H1 (cell line): ENCODE measurements around the gene IMPDH1.

Experiments
- CBX5 ChIP-seq: fragments of 300-800, 300-1000 bp; sonication (generic); IDR thresholded peaks from 2 replicates; pipeline ENCODE4 v1.7.1; 2016; ENCODE audit warnings: antibody characterized with exemption, low read length, low read depth
- CHD1 ChIP-seq: IDR thresholded peaks from 2 replicates; pipeline ENCODE4 v1.6.1; 2012; ENCODE audit warnings: low read depth, low read length, improper control_type of control experiment
- CTCF ChIP-seq, 3 experiments: IDR thresholded peaks; 1 replicate in 2 of 3; 2 replicates in 1 of 3; pipeline versions ENCODE4 v1.5.1 to v1.6.1; 2011; ENCODE audit warnings: low read length in 3 of 3, mild to moderate bottlenecking in 3 of 3, inconsistent platforms in 2 of 3, low read depth in 1 of 3, moderate library complexity in 1 of 3; ENCODE audit not compliant: insufficient read depth in 1 of 3; ENCODE audit errors: control extremely low read depth in 1 of 3
- EP300 ChIP-seq, 2 experiments: IDR thresholded peaks; 1 replicate in 1 of 2; 2 replicates in 1 of 2; pipeline ENCODE4 v1.6.1; 2011 to 2012; ENCODE audit warnings: low read depth in 2 of 2, low read length in 2 of 2, mild to moderate bottlenecking in 2 of 2, borderline replicate concordance in 1 of 2, inconsistent platforms in 1 of 2, moderate library complexity in 1 of 2
- EZH2 ChIP-seq: fragments of 200-600 bp; sonication (generic); IDR thresholded peaks from 2 replicates; pipeline ENCODE4 v1.7.1; 2012; ENCODE audit warnings: low read depth, mild to moderate bottlenecking, moderate library complexity, low read length, inconsistent platforms; ENCODE audit not compliant: severe bottlenecking
- MAFK ChIP-seq: IDR thresholded peaks from 2 replicates; pipeline ENCODE4 v1.6.1; 2012; ENCODE audit warnings: low read depth, mild to moderate bottlenecking, improper control_type of control experiment, low read length
- MAX ChIP-seq: IDR thresholded peaks from 2 replicates; pipeline ENCODE4 v1.6.1; 2012; ENCODE audit warnings: inconsistent platforms
- POLR2A ChIP-seq, 2 experiments: IDR thresholded peaks; 1 replicate in 1 of 2; 2 replicates in 1 of 2; pipeline ENCODE4 v1.6.1; 2011; ENCODE audit warnings: low read depth in 2 of 2, low read length in 2 of 2, mild to moderate bottlenecking in 2 of 2; ENCODE audit errors: control extremely low read depth in 1 of 2
- RFX5 ChIP-seq: IDR thresholded peaks from 2 replicates; pipeline ENCODE4 v1.6.1; 2011; ENCODE audit warnings: low read depth, low read length, improper control_type of control experiment, borderline replicate concordance
- SIRT6 ChIP-seq: IDR thresholded peaks from one replicate; pipeline ENCODE4 v1.7.1; 2012; ENCODE audit warnings: low read length, inconsistent platforms
- TBP ChIP-seq: IDR thresholded peaks from 2 replicates; pipeline ENCODE4 v1.6.1; 2011; ENCODE audit warnings: low read depth, low read length, improper control_type of control experiment
- YY1 ChIP-seq: IDR thresholded peaks from 2 replicates; pipeline ENCODE4 v1.6.1; 2011; ENCODE audit warnings: low read depth, mild to moderate bottlenecking, low read length

- TF ChIP-seq SIRT6 (no peak), POLR2A (IDR thresholded peaks at IDR 0.05; ENCODE audit: control extremely low read depth in 1 of 2, low read depth in 2 of 2, low read length in 2 of 2) (no peak), CBX5 (no peak), EZH2 (no peak), CTCF (IDR thresholded peaks at IDR 0.05; ENCODE audit: control extremely low read depth in 1 of 3, insufficient read depth in 1 of 3, low read depth in 1 of 3, low read length in 3 of 3) (no peak), MAX (no peak), MAFK (no peak), TBP (no peak), RFX5 (no peak), CHD1 (no peak), YY1 (no peak), EP300 (IDR thresholded peaks at IDR 0.05; ENCODE audit: borderline replicate concordance in 1 of 2, low read depth in 2 of 2, low read length in 2 of 2) (no peak)
Observed at GRCh38 chr7:128410451-128410753, 620 bp upstream of the IMPDH1 start.
